T-helper 22 cell (primary cell): ENCODE measurements around the gene RRP36.

Experiments used
- DNase-seq: peaks from one replicate; pipeline ENCODE4 v3.0.0-alpha.2; 2020; ENCODE audit warnings: low read depth

RRP36 gene

DNA sequence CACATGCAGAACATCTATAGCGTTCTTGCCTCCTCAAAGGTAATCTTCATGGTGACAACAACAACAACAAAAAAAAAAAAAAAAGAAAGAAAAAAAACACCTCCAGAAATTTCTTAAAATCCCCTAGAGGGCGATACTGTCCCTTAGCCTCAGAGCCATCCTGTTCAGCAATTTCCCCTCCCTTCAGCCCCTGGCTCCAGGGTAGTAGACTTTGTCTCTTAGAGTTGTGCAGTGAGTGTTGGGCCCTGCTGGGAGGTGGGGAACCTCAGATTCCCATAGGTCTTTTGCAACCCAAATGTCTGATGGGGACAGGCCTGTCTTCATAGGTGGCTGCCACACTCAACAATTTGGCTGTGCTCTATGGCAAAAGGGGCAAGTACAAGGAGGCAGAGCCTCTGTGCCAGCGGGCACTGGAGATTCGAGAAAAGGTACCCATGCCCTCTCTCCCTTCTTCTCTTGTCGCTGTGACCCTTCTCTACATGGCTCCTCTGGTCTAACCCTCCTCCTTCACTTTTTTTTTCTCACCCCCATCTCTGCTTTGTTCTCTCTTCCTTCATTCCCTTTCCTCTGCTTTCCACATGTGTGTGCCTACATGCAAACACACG lies 48.7 kb downstream of the RRP36 start:
- DNase-seq, result no peak

DNA sequence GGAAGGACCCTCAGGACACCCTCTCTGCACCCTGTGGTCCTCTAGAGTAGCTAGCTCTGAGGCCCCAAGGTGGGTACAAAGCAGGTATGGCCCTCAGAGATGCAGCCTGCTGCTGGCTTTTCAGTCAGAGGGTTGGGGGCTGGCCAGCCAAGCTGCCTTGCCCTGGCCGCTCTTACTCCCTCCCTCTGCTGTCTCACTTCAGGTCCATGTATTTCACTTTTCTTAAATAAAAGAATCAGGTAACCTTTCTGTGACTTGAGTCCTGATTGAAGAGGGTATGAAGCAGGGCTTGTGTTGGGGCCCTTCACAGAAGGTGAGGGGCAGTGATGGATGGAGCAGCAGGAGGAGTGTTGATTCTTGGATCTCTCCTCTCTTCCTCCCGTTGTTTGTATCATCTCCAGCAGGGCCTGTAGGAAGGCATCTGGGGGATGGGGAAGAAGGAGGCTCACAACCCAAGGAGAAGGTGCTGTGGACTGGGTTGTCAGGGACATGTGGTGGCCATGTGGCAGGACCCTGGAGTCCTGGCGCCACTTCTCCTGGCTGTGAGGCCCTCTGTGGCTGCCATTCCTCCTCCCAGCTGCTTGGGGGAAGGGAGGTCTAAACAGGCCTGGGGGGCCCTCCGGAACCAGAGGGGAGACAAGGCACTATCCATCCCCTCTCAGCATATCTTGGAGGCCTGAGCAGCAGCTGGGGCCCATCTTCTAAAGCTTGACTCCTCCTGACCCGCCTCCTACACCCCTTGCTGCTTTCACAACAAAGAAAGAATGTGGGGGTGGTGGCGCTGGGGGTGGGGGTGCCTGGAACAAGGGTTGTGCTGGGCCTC lies 53.6 kb downstream of the RRP36 start:
- no peak for DNase-seq

DNA sequence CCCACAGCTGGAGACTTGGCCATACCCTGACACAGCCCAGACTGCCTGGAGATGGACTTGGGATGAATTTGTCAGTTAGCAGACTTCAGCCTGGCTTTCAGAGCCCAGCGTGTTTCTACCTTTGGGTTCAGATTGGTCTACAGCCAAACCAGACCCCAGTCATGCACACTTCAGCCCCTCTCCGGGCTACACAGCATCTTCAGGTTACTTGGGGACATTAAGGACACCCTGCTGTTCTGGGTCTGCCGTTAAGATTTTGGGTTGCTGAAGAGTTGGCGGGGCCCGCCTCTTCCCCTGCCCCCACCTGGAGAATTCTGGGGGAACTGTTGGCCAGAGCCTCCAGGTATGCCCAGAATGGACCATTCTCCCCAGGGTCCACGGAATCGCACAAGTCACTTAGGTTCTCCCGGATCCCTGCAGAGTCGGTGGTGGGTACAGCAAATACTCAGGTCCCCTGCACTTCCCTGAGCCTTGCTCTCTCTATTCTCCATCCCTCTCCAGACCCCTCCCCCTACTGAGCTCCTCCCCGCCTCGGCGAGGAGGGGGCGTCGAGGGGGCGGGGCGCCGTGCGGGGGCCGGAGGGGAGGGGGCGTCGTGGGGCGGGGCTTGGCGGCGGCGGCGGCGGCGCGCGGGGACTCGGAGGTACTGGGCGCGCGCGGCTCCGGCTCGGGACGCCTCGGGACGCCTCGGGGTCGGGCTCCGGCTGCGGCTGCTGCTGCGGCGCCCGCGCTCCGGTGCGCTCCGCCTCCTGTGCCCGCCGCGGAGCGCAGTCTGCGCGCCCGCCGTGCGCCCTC lies 54.4 kb downstream of the RRP36 start, which contains the start of gene PTK7:
Gene PTK7, plus strand, starts transcription at position 645 of the 794 bp plus-strand sequence. CDS start 175 bp downstream, outside the sequence.
- DNase-seq, result no peak

DNA sequence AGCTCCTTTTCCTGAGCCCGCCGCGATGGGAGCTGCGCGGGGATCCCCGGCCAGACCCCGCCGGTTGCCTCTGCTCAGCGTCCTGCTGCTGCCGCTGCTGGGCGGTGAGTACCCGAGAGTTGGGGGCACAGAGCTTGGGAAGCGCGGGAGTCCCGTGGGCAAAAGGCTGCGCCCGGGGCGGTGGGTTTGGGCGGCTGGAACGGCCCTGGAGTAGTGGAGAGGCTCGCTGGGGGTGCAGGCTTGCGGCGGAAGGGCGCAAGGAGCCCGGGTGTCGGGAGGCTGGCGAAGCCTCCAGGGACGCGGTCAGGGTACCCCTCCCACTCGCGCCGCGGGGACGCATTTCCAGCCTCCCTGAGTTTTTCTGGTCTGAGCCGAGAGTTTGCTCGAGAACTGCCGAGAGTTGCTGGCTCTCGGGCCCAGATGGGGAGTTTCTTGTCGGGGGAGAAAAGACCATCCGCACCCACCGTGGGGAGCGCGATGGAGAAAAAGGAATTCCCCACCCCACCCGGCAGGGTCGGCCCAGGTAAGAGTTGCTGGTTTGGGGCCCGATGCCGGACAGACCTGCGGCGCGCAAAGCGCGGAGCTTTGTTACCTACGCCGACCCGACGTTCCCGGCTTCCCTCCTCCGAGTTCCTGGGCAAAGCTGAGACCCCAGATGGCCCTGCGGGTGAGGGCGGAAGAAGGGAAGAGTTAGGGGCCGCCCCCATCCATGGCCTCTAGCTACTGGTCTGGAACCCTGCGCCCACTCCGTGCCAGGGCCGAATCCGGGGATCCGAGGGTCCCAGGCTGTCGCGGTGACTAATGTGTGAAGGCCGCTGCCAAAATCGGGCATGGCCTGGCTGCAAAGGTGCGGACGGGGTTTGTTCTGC lies 55.3 kb downstream of the RRP36 start:
- DNase-seq, result no peak

DNA sequence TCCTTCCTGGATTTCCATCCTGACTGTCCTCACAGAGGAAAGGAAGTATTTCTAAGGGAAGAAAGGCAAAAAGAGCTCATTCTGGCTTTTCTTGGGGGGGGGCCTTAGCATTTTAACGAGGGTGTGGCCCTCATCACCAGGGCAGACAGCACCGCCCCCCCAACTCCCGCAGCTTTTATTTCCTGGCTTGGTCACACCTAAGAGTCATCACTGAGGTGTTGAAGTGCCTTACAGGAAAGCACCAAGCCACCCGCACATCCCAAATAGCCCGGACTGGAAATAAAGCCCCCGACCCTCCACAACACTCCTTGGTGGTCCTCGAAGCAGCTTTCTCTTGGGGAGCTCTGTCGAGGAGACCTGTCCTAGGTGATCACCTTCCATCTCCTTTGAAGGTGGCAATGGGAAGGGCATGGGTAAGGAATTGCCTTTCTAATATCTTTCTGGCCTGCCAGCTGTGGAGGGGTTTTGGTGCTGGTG lies 55.9 kb downstream of the RRP36 start:
- no peak for DNase-seq

DNA sequence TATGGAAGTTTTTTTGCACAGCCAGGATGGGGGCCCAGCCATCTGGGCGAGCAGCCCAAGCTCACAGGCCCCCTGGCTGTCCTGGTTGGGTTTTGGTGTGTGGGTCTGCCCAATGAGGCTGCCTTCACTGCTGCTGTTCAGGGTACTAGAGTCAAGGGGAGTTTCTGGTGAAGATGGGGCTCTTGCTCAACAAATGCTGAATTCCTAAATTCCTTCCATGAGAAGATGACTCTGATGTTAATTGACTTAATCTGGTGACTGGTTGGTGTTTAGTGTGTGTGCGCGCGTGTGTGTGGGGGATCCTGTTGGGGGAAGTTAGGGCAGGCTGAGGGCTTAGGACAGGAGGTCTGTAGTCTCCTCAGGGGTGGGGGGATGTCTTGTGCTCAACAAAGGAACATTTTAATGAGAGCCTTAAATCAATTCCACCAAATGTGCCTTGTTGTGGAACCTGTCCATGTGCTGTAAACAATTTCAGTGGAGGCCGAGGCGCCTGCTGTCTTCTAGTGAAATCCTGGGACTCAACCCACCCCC lies 56.6 kb downstream of the RRP36 start:
- no peak for DNase-seq

DNA sequence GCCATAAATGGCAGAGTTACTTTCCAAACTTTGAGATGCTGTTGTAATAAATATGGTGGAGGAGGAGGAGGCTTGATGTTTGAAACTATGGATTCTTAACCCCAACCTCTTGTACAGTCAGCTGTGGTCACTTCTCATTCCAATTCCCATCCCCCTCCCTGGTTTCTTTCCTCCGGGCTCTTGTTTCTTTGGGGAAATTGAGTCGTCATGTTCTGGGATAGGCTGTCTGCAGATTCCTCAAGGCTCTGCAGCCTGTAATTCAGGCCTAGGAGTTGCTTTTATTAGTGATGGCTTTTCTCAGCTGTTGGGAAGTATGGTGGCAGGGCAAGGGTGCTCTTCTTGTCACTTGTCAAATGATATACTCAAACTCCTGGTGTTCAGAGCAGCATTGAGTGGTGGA lies 57.3 kb downstream of the RRP36 start:
- no peak for DNase-seq
